H1 (cell line): ENCODE measurements around the gene DCDC2B. TPM values are rescaled to one million over a fixed set of nuclear protein-coding genes. Genes with fewer than 3 reads are reported as not detected.

ENCODE experiments used
- CTCF ChIA-PET: fragments of 300-600 bp; sonication (Branson Sonifier 250); formaldehyde crosslinking; loops from one replicate; lab custom pipeline; 2021; ENCODE audit not compliant: partially characterized antibody; lab: Charles Lee
- POLR2A ChIA-PET: fragments of 300-600 bp; sonication (Branson Sonifier 250); formaldehyde crosslinking; loops from one replicate; lab custom pipeline; 2021; ENCODE audit warnings: inconsistent platforms; ENCODE audit not compliant: partially characterized antibody; lab: Charles Lee
- DNase-seq, 2 experiments: peaks; one replicate each; pipeline versions ENCODE4 v3.0.0 to v3.0.0-alpha.2; 2010 to 2022; ENCODE audit warnings: low spot score in 2 of 2, low read depth in 1 of 2, mixed read lengths in 1 of 2
- FAIRE-seq: peaks from 2 replicates; lab custom pipeline; 2011; peaks lifted over from hg19 to GRCh38; lab: Jason Lieb, UNC
- H2AFZ ChIP-seq: 2 replicates; pipeline ENCODE4 v1.8.1; 2012; ENCODE audit warnings: low read length, inconsistent platforms
- H2AK5ac ChIP-seq: 2 replicates; pipeline ENCODE4 v1.6.1; 2013; ENCODE audit warnings: low read depth, low read length
- H2BK120ac ChIP-seq: replicated peaks from 2 replicates; pipeline ENCODE3; 2013; ENCODE audit warnings: low read depth, low read length, inconsistent platforms
- H2BK12ac ChIP-seq: 2 replicates; pipeline ENCODE4 v1.6.1; 2013; ENCODE audit warnings: low read depth, low read length
- H2BK15ac ChIP-seq: 2 replicates; pipeline ENCODE4 v1.6.1; 2013; ENCODE audit warnings: low read length
- H2BK20ac ChIP-seq: 2 replicates; pipeline ENCODE4 v1.6.1; 2013; ENCODE audit warnings: low read length
- H2BK5ac ChIP-seq: 2 replicates; pipeline ENCODE4 v1.6.1; 2013; ENCODE audit warnings: low read depth, low read length
- H3K14ac ChIP-seq: 2 replicates; pipeline ENCODE4 v1.6.1; 2013; ENCODE audit warnings: inconsistent platforms; ENCODE audit not compliant: insufficient read length
- H3K18ac ChIP-seq: 2 replicates; pipeline ENCODE4 v1.6.1; 2013; ENCODE audit warnings: low read length; ENCODE audit errors: extremely low read depth
- H3K23ac ChIP-seq: 2 replicates; pipeline ENCODE4 v1.6.1; 2013; ENCODE audit warnings: inconsistent platforms; ENCODE audit not compliant: insufficient read length
- H3K23me2 ChIP-seq: 2 replicates; pipeline ENCODE4 v1.6.1; 2013; ENCODE audit warnings: low read depth, low read length
- H3K27ac ChIP-seq: 2 replicates; pipeline ENCODE4 v1.6.1; 2011; ENCODE audit warnings: low read depth, low read length, inconsistent platforms
- H3K27me3 ChIP-seq, 4 experiments: replicated peaks in 1 of 4; 1 replicate in 1 of 4; 2 replicates in 3 of 4; pipeline versions ENCODE4 v1.6.1 to v1.8.1; 2011 to 2013; ENCODE audit warnings: low read length in 3 of 4, mild to moderate bottlenecking in 3 of 4, inconsistent platforms in 2 of 4, mixed read lengths in 2 of 4, moderate library complexity in 1 of 4; ENCODE audit not compliant: control insufficient read depth in 3 of 4, insufficient read depth in 3 of 4; ENCODE audit errors: extremely low read depth in 1 of 4
- H3K36me3 ChIP-seq, 4 experiments: 2 replicates each; pipeline versions ENCODE4 v1.6.1 to v1.8.1; 2011 to 2013; ENCODE audit warnings: mild to moderate bottlenecking in 4 of 4, low read length in 3 of 4, moderate library complexity in 2 of 4, control low read depth in 1 of 4, inconsistent platforms in 1 of 4; ENCODE audit not compliant: insufficient read depth in 4 of 4, control insufficient read depth in 2 of 4
- H3K4ac ChIP-seq: replicated peaks from 2 replicates; pipeline ENCODE3; 2013; ENCODE audit warnings: low read length, low read depth, mixed read lengths, inconsistent platforms; ENCODE audit not compliant: insufficient read length
- H3K4me1 ChIP-seq, 4 experiments: replicated peaks in 1 of 4; 1 replicate in 1 of 4; 2 replicates in 3 of 4; pipeline versions ENCODE4 v1.6.1 to v1.8.1; 2011 to 2013; ENCODE audit warnings: low read length in 3 of 4, inconsistent platforms in 2 of 4, mixed read lengths in 1 of 4; ENCODE audit not compliant: insufficient read depth in 4 of 4, control insufficient read depth in 3 of 4
- H3K4me2 ChIP-seq, 2 experiments: 2 replicates each; pipeline versions ENCODE4 v1.6.1 to v1.8.1; 2011 to 2013; ENCODE audit warnings: low read depth in 2 of 2, low read length in 2 of 2, control low read depth in 1 of 2, inconsistent platforms in 1 of 2, mild to moderate bottlenecking in 1 of 2; ENCODE audit not compliant: insufficient read depth in 1 of 2
- H3K4me3 ChIP-seq, 4 experiments: fragments of 200-600, 300-600 bp in 1 of 4; sonication (generic), shearing (Covaris generic), sonication (Bioruptor Twin) in 1 of 4; 2 replicates each; pipeline versions ENCODE4 v1.5.1 to v1.8.1; 2011 to 2016; ENCODE audit warnings: low read length in 4 of 4, low read depth in 3 of 4, control low read depth in 2 of 4, inconsistent platforms in 2 of 4, mild to moderate bottlenecking in 2 of 4, mixed read lengths in 1 of 4, moderate library complexity in 1 of 4; ENCODE audit not compliant: insufficient read depth in 2 of 4; ENCODE audit errors: extremely low read depth in 1 of 4
- H3K56ac ChIP-seq: replicated peaks from 2 replicates; pipeline ENCODE3; 2013; ENCODE audit warnings: low read depth, mild to moderate bottlenecking, mixed read lengths, low read length, inconsistent platforms; ENCODE audit not compliant: insufficient read length
- H3K79me1 ChIP-seq: 2 replicates; pipeline ENCODE4 v1.6.1; 2013; ENCODE audit warnings: low read depth, low read length, control low read depth
- H3K79me2 ChIP-seq, 2 experiments: 2 replicates each; pipeline versions ENCODE4 v1.6.1 to v1.8.1; 2012 to 2013; ENCODE audit warnings: low read length in 2 of 2, mild to moderate bottlenecking in 2 of 2, inconsistent platforms in 1 of 2; ENCODE audit not compliant: insufficient read depth in 2 of 2, control insufficient read depth in 1 of 2
- H3K9ac ChIP-seq, 4 experiments: replicated peaks in 1 of 4; 1 replicate in 1 of 4; 2 replicates in 3 of 4; pipeline versions ENCODE4 v1.6.1 to v1.8.1; 2011 to 2013; ENCODE audit warnings: low read depth in 3 of 4, low read length in 3 of 4, control low read depth in 2 of 4, mild to moderate bottlenecking in 2 of 4, moderate library complexity in 2 of 4, inconsistent platforms in 1 of 4; ENCODE audit errors: extremely low read depth in 1 of 4
- H3K9me3 ChIP-seq, 2 experiments: 2 replicates each; pipeline versions ENCODE4 v1.6.1 to v1.8.1; 2012 to 2013; ENCODE audit warnings: mild to moderate bottlenecking in 2 of 2, moderate library complexity in 2 of 2, control low read depth in 1 of 2, inconsistent platforms in 1 of 2, low read depth in 1 of 2, low read length in 1 of 2, mixed read lengths in 1 of 2; ENCODE audit not compliant: insufficient read depth in 2 of 2
- H4K20me1 ChIP-seq, 2 experiments: replicated peaks in 1 of 2; 2 replicates each; pipeline versions ENCODE3 to v1.8.1; 2011 to 2013; ENCODE audit warnings: inconsistent platforms in 2 of 2, low read length in 2 of 2, mild to moderate bottlenecking in 1 of 2; ENCODE audit not compliant: insufficient read depth in 2 of 2, control insufficient read depth in 1 of 2
- H4K5ac ChIP-seq: 2 replicates; pipeline ENCODE4 v1.6.1; 2013; ENCODE audit warnings: low read length, low read depth, mixed read lengths, inconsistent platforms; ENCODE audit not compliant: insufficient read length
- H4K8ac ChIP-seq: 2 replicates; pipeline ENCODE4 v1.8.0; 2013; ENCODE audit warnings: mild to moderate bottlenecking, moderate library complexity, low read length, inconsistent platforms; ENCODE audit not compliant: insufficient read depth; ENCODE audit errors: extremely low read depth
- H4K91ac ChIP-seq: replicated peaks from 2 replicates; pipeline ENCODE3; 2013; ENCODE audit warnings: low read length, mixed read lengths, inconsistent platforms; ENCODE audit not compliant: insufficient read length
- POLR2A ChIP-seq, 2 experiments: IDR thresholded peaks; 1 replicate in 1 of 2; 2 replicates in 1 of 2; pipeline ENCODE4 v1.6.1; 2011; ENCODE audit warnings: low read depth in 2 of 2, low read length in 2 of 2, mild to moderate bottlenecking in 2 of 2; ENCODE audit errors: control extremely low read depth in 1 of 2
- SP4 ChIP-seq: IDR thresholded peaks from 2 replicates; pipeline ENCODE4 v1.6.1; 2012; ENCODE audit warnings: low read length, inconsistent platforms
- TAF7 ChIP-seq: optimal IDR thresholded peaks from 2 replicates; pipeline ENCODE3; 2011; ENCODE audit warnings: low read depth, mild to moderate bottlenecking, inconsistent platforms, low read length, moderate library complexity, borderline replicate concordance
- WGBS, 2 experiments: shearing (Covaris generic) in 1 of 2; methylation state at CpG; one replicate each; pipeline versions ENCODE4 v1.1.6 to v1.1.7; 2013 to 2015; ENCODE audit warnings: low lambda C conversion rate in 2 of 2, mixed read lengths in 2 of 2, inconsistent platforms in 1 of 2, low coverage in 1 of 2, missing lambda C conversion rate in 1 of 2; ENCODE audit not compliant: insufficient replicate concordance in 2 of 2, insufficient coverage in 1 of 2, insufficient read length in 1 of 2; ENCODE audit errors: extremely low coverage in 1 of 2, missing lambda C conversion rate in 1 of 2; 5-methylcytosine and 5-hydroxymethylcytosine counted together
- polyA plus RNA-seq, 7 experiments: library from polyadenylated mRNA; depleted of rRNA in 3 of 7; stranded (reverse) in 5 of 7; unstranded in 2 of 7; fragments of >200 nt in 5 of 7; fragments of 200-250 nt in 2 of 7; gene quantifications; 1 replicate in 5 of 7; 2 replicates in 1 of 7; 4 replicates in 1 of 7; pipeline versions ENCODE4 v1.2.1 to v1.2.3, GENCODE V29; 2011 to 2013; ENCODE audit warnings: missing spikeins in 2 of 7, mixed read lengths in 2 of 7
- total RNA-seq: library from RNA; stranded (reverse); fragmentation: NEBNext Ultra II Directional; extraction: Animal tissue kit (Norgen Biotek cat#: 25700); gene quantifications from 2 replicates; pipeline ENCODE4 v1.2.1, GENCODE V29; 2021
- TF ChIP-seq, protein P1 (sequence below): IDR thresholded peaks from 2 replicates; pipeline ENCODE4 v1.6.1; 2012; ENCODE audit warnings: inconsistent platforms

Gene DCDC2B
- total and polyA plus RNA-seq, 2 of the 8 experiments (the other 6 are each of a cell fraction or from before 2014, with no cell fraction given): not detected

DNA sequence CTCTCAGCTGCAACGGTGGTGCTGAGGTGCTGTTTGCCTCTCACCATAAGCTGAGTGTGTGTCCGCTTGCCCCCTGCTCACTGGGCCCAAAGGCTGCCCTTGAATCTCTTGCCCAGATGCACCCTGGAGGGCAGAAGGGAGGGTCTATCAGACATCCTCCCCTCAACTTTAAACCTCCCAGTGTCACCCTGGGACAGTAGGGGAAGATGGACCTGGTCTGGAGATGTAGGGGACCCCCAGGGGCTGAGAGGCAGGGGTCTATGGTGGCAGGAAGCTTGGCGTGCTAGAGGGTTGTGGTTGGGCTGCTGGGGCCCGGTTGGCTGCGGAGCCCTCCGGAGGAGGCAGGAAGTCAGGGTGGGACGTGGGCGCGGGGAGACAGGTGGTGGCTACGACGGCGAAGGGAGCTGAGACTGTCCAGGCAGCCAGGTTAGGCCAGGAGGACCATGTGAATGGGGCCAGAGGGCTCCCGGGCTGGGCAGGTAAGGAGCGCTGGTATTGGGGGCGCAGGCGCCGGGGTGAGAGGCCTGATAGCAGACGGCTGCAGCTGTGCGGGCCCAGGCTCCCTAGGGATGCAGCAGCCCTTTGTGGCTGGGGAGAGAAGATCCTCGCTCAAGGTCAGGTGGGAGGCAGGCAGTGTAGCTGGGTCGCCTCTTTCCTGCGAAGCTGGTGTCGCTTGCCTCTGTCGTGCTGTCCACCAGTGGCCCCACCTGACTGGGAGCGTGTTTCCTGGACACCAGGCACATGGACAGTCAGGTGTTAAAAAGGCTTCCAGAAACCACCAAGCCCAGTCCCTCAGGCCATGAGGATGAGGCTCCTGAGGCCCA is 42.2 kb downstream of the DCDC2B start, which contains the start of gene LCK:
Gene LCK, plus strand, starts transcription at position 373 of the 824 bp plus-strand sequence. CDS start 23,065 bp downstream, outside the sequence.
- 88% methylated on average over 24 of the region's 25 CpGs; no CpG with 5 or more reads in 1 of the 2 experiments for WGBS, 2 experiments

More for the DNA sequence above, 42.2 kb downstream of the DCDC2B start, which contains the start of gene LCK:
- Histone ChIP-seq H2AFZ (0 out of 2 replicates have a peak within 1 kb of the TSS, but pooled peaks have one; percentile 26), H3K18ac (peak within 1 kb of the TSS; percentile 87), H2AK5ac (peak within 1 kb of the TSS; percentile 77; the same call in 1 of the 2 replicates), H2BK120ac (peak within 1 kb of the TSS; percentile 24), H2BK15ac (peak within 1 kb of the TSS; percentile 99), H3K14ac (no peak within 1 kb of the TSS), H3K4me1 (peaks cover 6 to 13% (median 8%) of the 10 kb centered on the region in 4 experiments), H2BK12ac (peak within 1 kb of the TSS; percentile 86; the same call in 1 of the 2 replicates), H3K4me2 (no peak within 1 kb of the TSS), H2BK20ac (peak within 1 kb of the TSS; percentile 99), H3K4ac (peak within 1 kb of the TSS; percentile 36), H3K23me2 (peaks cover 4% of the 10 kb centered on the region; the same call in 1 of the 2 replicates), H4K91ac (peak within 1 kb of the TSS; percentile 83), H3K36me3 (no peaks in the 10 kb centered on the region), H4K8ac (peak within 1 kb of the TSS; percentile 63; the same call in 1 of the 2 replicates), H4K5ac (no peak within 1 kb of the TSS), H4K20me1 (no peaks in the 10 kb centered on the region), H3K9me3 (no peaks in the 10 kb centered on the region), H3K9ac (no peak within 1 kb of the TSS), H3K27me3 (no peaks in the 10 kb centered on the region; a peak in 1 of 7 replicates), H3K79me1 (no peaks in the 10 kb centered on the region), H3K56ac (no peak within 1 kb of the TSS), H3K23ac (no peak within 1 kb of the TSS), H3K4me3 (no peak within 1 kb of the TSS), H3K79me2 (no peaks in the 10 kb centered on the region), H3K27ac (0 out of 2 replicates have a peak within 1 kb of the TSS, but pooled peaks have one; percentile 51), H2BK5ac (peak within 1 kb of the TSS; percentile 88)
- FAIRE-seq (no peak), DNase-seq (peak in 1 of 2 experiments; percentile 55)
- ChIA-PET CTCF (interaction anchor here (1.2 to 6.1 kb wide), 8 partner anchors 8 to 66 kb away, joined by 3 to 66 read pairs (median 35); partner anchors contain the start of gene HDAC1), POLR2A (interaction anchor here (1.0 to 6.6 kb wide), 9 partner anchors 8 to 85 kb away, joined by 3 to 59 read pairs (median 4); partner anchors contain the start of genes HDAC1 and MARCKSL1)
- TF ChIP-seq, protein P1, sequence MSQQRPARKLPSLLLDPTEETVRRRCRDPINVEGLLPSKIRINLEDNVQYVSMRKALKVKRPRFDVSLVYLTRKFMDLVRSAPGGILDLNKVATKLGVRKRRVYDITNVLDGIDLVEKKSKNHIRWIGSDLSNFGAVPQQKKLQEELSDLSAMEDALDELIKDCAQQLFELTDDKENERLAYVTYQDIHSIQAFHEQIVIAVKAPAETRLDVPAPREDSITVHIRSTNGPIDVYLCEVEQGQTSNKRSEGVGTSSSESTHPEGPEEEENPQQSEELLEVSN: 0 out of 2 replicates have a peak, but pooled peaks have one; percentile 37
- TF ChIP-seq SP4 (no peak), POLR2A (IDR thresholded peaks at IDR 0.05; ENCODE audit: control extremely low read depth in 1 of 2, low read depth in 2 of 2, low read length in 2 of 2) (peak in 1 of 2 experiments; percentile 25; a peak in 1 of 3 replicates), TAF7 (peak; percentile 72)
